PC-9 (cell line): Measurements from ENCODE around the gene PITX2.

Source experiments
- CTCF ChIP-seq: fragments of 200-600 bp; sonication (generic); conservative IDR thresholded peaks from 2 replicates; pipeline ENCODE4 v1.6.1; 2017; ENCODE audit warnings: mixed run types, antibody characterized with exemption, mild to moderate bottlenecking, moderate library complexity
- EZH2 ChIP-seq: fragments of 200-600 bp; sonication (generic); IDR thresholded peaks from 2 replicates; pipeline ENCODE4 v1.8.0; 2017; ENCODE audit warnings: antibody characterized with exemption, low read depth

DNA sequence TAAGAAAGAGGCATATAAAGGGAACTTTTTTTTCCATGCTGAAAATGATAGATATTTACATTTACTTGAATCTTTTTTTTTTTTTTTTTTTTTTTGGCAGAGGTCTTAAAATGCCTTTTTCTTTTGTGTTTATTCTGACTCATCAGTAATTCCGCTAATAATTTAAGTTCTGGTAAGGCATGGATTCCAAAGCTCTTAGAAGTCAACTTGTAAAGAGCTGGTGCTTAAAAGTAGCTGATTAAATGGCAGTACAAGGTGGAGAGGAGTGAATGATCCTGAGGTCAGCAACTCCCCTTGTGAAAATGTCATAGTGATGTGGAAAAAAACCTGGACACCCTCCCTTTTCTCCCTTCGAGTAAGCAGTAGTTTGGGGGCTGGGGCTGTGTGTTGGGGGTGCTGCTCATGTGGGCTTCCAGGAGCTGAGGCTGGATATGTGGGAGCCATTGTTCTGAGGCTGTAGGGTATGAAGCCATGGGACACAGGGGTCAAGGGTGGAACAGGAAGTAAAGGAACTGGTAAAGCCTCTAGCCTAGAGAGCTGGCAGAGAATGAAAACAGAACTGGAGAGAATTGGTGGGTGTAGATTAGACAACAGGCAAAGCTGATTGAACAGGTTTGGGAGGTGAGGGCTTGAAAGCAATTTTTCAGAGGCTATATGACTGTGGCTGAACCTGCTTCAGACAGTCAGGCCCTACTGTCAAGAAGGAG, 41.0 kb upstream of the PITX2 start:
- TF ChIP-seq CTCF (no peak), EZH2 (no peak)
